ENCODE results near the gene HDAC4.

- TF ChIP-seq CTCF (IDR thresholded peaks at IDR 0.05; ENCODE audit: insufficient read depth, low read depth, low read length) (no peak), EZH2 (IDR thresholded peaks at IDR 0.05; ENCODE audit: insufficient read depth, low read length) (no peak)
These were observed 365.4 kb downstream of the HDAC4 start for GRCh38 chr2:239035361-239035814.
